RWPE2 (cell line): ENCODE results near the gene HTR3B.
"Not testable (repeated sequence)": the region's sequence is repeated elsewhere in the genome, so short reads cannot be mapped to it uniquely, and the experiment has no call there.

Experiments used
- ATAC-seq: fragments of 200-7000 bp; cut with Tn5 transposase; 3 replicates; pipeline ENCODE4 v1.9.1; 2021; ENCODE audit warnings: low read depth
- DNase-seq: peaks from one replicate; pipeline ENCODE4 v3.0.0-alpha.2; 2020; ENCODE audit warnings: low spot score
- H3K27ac ChIP-seq: fragments of 450-650 bp; 2 replicates; pipeline ENCODE4 v1.5.1; 2017; ENCODE audit warnings: mild to moderate bottlenecking; ENCODE audit not compliant: poor library complexity, severe bottlenecking
- H3K27me3 ChIP-seq: fragments of 250-450 bp; sonication (Bioruptor Pico); 2 replicates; pipeline ENCODE4 v1.5.1; 2021; ENCODE audit warnings: mild to moderate bottlenecking, moderate library complexity; ENCODE audit not compliant: insufficient read depth, poor library complexity, severe bottlenecking
- H3K36me3 ChIP-seq: fragments of 250-450 bp; sonication (Bioruptor Pico); 2 replicates; pipeline ENCODE4 v1.5.1; 2020; ENCODE audit warnings: low read depth, mild to moderate bottlenecking, moderate library complexity
- H3K4me1 ChIP-seq: fragments of 250-450 bp; sonication (Bioruptor Pico); 2 replicates; pipeline ENCODE4 v1.5.1; 2021; ENCODE audit warnings: mild to moderate bottlenecking, moderate library complexity; ENCODE audit not compliant: insufficient read depth, poor library complexity, severe bottlenecking
- H3K4me3 ChIP-seq: fragments of 250-450 bp; sonication (Bioruptor Pico); 2 replicates; pipeline ENCODE4 v1.5.1; 2021; ENCODE audit warnings: mild to moderate bottlenecking, moderate library complexity; ENCODE audit not compliant: severe bottlenecking
- H3K9me3 ChIP-seq: fragments of 250-450 bp; sonication (Bioruptor Pico); 2 replicates; pipeline ENCODE4 v1.5.1; 2021; ENCODE audit warnings: mild to moderate bottlenecking, moderate library complexity; ENCODE audit not compliant: severe bottlenecking
- TF ChIP-seq, protein P1 (sequence below): fragments of 450-650 bp; IDR thresholded peaks from one replicate; pipeline ENCODE4 v1.5.1; 2017; ENCODE audit warnings: mild to moderate bottlenecking, moderate library complexity; ENCODE audit not compliant: poor library complexity, severe bottlenecking

The HTR3B gene

DNA sequence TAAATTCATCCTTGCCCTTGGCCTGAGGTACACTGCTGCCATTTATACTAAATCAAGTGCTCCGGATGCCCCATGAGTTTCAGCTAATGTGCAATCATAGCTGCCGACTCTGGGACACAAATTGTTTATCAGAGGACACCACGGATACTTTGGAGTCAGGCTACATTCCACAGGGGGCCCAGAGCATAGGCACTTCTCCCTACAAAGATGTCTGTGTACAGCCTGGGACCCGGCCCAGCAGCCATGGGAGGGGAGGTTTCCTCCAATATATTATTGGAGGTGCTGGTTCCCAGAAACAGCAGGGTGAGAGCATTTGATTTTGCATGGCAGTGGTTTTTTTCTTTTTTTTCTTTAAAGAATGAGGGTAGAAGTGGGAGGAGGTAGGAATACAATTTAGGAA is 31.3 kb downstream of the HTR3B start:
- Histone ChIP-seq H3K4me1 (no peaks in the 10 kb centered on the region), H3K9me3 (no peaks in the 10 kb centered on the region), H3K27ac (no peak overlapping the region), H3K27me3 (no peaks in the 10 kb centered on the region), H3K4me3 (no peak overlapping the region), H3K36me3 (no peaks in the 10 kb centered on the region)
- no peak for ATAC-seq
- TF ChIP-seq, protein P1, sequence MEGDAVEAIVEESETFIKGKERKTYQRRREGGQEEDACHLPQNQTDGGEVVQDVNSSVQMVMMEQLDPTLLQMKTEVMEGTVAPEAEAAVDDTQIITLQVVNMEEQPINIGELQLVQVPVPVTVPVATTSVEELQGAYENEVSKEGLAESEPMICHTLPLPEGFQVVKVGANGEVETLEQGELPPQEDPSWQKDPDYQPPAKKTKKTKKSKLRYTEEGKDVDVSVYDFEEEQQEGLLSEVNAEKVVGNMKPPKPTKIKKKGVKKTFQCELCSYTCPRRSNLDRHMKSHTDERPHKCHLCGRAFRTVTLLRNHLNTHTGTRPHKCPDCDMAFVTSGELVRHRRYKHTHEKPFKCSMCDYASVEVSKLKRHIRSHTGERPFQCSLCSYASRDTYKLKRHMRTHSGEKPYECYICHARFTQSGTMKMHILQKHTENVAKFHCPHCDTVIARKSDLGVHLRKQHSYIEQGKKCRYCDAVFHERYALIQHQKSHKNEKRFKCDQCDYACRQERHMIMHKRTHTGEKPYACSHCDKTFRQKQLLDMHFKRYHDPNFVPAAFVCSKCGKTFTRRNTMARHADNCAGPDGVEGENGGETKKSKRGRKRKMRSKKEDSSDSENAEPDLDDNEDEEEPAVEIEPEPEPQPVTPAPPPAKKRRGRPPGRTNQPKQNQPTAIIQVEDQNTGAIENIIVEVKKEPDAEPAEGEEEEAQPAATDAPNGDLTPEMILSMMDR: no peak
- DNase-seq: no peak

DNA sequence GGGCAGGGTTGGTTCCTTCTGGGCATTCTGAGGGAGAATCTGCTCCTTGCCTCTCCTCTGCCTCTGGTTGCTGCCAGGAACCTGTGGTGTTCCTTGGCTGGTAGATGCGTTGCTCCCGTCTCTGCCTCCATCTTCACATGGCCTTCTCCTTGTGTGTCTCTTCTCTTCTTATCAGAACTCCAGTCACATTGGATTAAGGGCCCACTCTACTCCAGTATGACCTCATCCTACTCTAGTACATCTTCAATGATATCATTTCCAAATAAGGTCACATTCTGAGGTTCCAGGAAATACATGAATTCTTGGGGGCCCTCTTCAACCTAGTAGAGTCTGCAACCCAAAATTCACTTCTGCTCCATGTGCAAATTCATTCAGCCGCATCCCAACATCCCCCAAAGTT is 33.3 kb downstream of the HTR3B start:
- TF ChIP-seq, protein P1: no peak
- Histone ChIP-seq H3K36me3 (no peaks in the 10 kb centered on the region), H3K27ac (no peak overlapping the region), H3K4me1 (no peaks in the 10 kb centered on the region), H3K4me3 (no peak overlapping the region), H3K27me3 (no peaks in the 10 kb centered on the region), H3K9me3 (no peaks in the 10 kb centered on the region)
- no peak for ATAC-seq
- no peak for DNase-seq

DNA sequence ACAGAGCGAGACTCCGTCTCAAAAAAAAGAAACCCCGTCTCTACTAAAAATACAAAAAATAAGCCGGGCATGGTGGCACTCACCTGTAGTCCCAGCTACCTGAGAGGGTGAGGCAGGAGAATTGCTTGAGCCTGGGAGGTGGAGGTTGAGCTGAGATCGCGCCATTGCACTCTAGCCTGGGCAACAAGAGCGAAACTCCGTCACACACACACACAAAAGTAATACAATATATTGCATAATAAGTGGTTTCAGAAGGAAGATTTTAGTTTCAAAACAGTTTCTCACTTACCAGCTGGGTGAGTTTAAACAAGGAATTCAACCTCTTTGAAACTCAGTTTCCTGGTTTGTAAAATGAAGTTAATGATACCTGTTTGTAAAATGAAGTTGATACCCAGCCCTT is 37.7 kb downstream of the HTR3B start:
- ATAC-seq: no peak
- Histone ChIP-seq H3K27me3 (no peaks in the 10 kb centered on the region), H3K36me3 (no peaks in the 10 kb centered on the region), H3K4me3 (no peak overlapping the region), H3K27ac (no peak overlapping the region), H3K4me1 (no peaks in the 10 kb centered on the region), H3K9me3 (no peaks in the 10 kb centered on the region)
- TF ChIP-seq, protein P1: no peak
- no peak for DNase-seq

DNA sequence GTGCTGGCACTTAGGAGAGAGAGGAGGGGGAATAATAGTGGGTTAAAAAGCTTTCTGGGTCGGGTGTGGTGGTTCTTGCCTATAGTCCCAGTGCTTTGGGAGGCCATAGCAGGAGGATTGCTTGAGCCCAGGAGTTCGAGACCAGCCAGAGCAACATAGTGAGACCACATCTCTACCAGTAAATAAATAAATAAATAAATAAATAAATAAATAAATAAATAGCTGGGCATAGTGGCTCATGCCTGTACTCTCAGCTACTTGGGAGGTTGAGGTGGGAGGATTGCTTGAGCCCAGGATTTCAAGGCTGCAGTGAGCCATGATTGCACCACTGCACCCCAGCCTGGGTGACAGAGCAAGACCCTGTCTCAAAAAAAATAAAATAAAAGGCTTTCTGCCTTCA is 41.6 kb downstream of the HTR3B start:
- H3K27me3 ChIP-seq, H3K4me3 ChIP-seq, H3K36me3 ChIP-seq, DNase-seq, ATAC-seq, H3K4me1 ChIP-seq, H3K9me3 ChIP-seq, H3K27ac ChIP-seq: not testable (repeated sequence)

DNA sequence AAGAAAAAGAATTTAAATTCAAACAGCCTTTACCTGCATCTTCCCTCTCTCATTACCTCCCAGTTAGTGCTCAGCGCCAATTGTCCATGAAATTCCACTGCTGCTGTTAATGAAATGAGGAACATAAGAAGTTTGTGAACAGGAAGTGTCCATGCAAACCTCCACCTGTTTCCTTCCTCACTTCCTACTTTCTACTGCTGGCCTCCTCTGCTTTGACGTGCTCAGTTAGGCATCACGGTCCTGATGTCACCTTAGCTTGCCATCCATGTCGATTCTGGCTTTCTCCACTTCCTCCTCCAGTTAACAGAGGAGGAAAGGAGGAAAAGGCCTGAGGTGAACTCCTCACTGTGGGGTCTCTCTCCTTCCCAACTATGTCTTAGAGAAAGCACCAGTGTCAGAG is 43.4 kb downstream of the HTR3B start:
- Histone ChIP-seq H3K27ac (no peak overlapping the region), H3K27me3 (peaks cover 7% of the 10 kb centered on the region), H3K36me3 (no peaks in the 10 kb centered on the region), H3K4me1 (no peaks in the 10 kb centered on the region), H3K9me3 (no peaks in the 10 kb centered on the region), H3K4me3 (no peak overlapping the region)
- ATAC-seq: no peak
- DNase-seq: no peak
- TF ChIP-seq, protein P1: no peak

DNA sequence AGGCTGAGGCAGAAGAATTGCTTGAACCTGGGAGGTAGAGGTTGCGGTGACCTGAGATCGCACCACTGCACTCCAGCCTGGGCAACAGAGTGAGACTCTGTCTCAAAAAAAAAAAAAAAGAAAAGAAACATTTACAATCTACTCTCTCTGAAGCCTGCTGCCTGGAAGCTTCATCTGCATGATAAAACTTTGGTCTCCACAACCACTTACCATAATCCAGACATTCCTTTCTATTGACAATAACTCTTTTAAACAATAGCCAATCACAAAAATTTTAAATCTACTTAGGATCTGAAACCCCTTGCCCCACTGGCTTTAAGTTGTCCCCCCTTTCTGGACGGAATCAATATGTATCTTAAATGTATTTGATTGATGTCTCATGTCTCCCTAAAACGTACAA is 45.3 kb downstream of the HTR3B start:
- Histone ChIP-seq H3K36me3 (no peaks in the 10 kb centered on the region), H3K27ac (no peak overlapping the region), H3K4me3 (no peak overlapping the region), H3K9me3 (no peaks in the 10 kb centered on the region), H3K27me3 (peaks cover 7% of the 10 kb centered on the region), H3K4me1 (no peaks in the 10 kb centered on the region)
- ATAC-seq (no peak), DNase-seq (no peak)
- TF ChIP-seq, protein P1: no peak
